ENCODE data around the gene TMED10.

Gene TMED10

GRCh38 chr14:75204116-75204515 is 27.7 kb upstream of the TMED10 start:
- Mint-ChIP-seq H3K27ac (no peak overlapping the region), H3K4me3 (no peak overlapping the region), H3K27me3 (peaks cover 15% of the 10 kb centered on the region), H3K9me3 (no peaks in the 10 kb centered on the region), H3K36me3 (no peaks in the 10 kb centered on the region), H3K4me1 (peaks cover 21% of the 10 kb centered on the region)
- CTCF ChIA-PET, result no interaction called here
- no peak for DNase-seq

GRCh38 chr14:75202657-75203056 is 26.2 kb upstream of the TMED10 start:
- CTCF ChIA-PET, result no interaction called here
- H3K4me1 Mint-ChIP-seq, result peaks cover 21% of the 10 kb centered on the region
- no peak overlapping the region for H3K27ac Mint-ChIP-seq
- H3K9me3 Mint-ChIP-seq, result no peaks in the 10 kb centered on the region
- DNase-seq, result no peak
- peaks cover 21% of the 10 kb centered on the region for H3K27me3 Mint-ChIP-seq
- H3K4me3 Mint-ChIP-seq, result no peak overlapping the region
- H3K36me3 Mint-ChIP-seq, result no peaks in the 10 kb centered on the region

GRCh38 chr14:75201087-75201486 is 24.7 kb upstream of the TMED10 start:
- peaks cover 21% of the 10 kb centered on the region for H3K27me3 Mint-ChIP-seq
- DNase-seq, result no peak
- no peaks in the 10 kb centered on the region for H3K9me3 Mint-ChIP-seq
- no peak overlapping the region for H3K4me3 Mint-ChIP-seq
- H3K36me3 Mint-ChIP-seq, result no peaks in the 10 kb centered on the region
- CTCF ChIA-PET, result no interaction called here
- no peak overlapping the region for H3K27ac Mint-ChIP-seq
- H3K4me1 Mint-ChIP-seq, result peaks cover 14% of the 10 kb centered on the region

GRCh38 chr14:75200451-75200850 is 24.0 kb upstream of the TMED10 start:
- peaks cover 21% of the 10 kb centered on the region for H3K27me3 Mint-ChIP-seq
- H3K36me3 Mint-ChIP-seq, result no peaks in the 10 kb centered on the region
- CTCF ChIA-PET, result no interaction called here
- H3K27ac Mint-ChIP-seq, result no peak overlapping the region
- no peak overlapping the region for H3K4me3 Mint-ChIP-seq
- H3K4me1 Mint-ChIP-seq, result peaks cover 7% of the 10 kb centered on the region
- no peak for DNase-seq
- H3K9me3 Mint-ChIP-seq, result no peaks in the 10 kb centered on the region

GRCh38 chr14:75198291-75198933 is 22.0 kb upstream of the TMED10 start:
- no peak for DNase-seq
- CTCF ChIA-PET, result no interaction called here
- H3K36me3 Mint-ChIP-seq, result no peaks in the 10 kb centered on the region
- no peak overlapping the region for H3K27ac Mint-ChIP-seq
- H3K27me3 Mint-ChIP-seq, result peaks cover 21% of the 10 kb centered on the region
- no peak overlapping the region for H3K4me3 Mint-ChIP-seq
- no peaks in the 10 kb centered on the region for H3K9me3 Mint-ChIP-seq
- no peaks in the 10 kb centered on the region for H3K4me1 Mint-ChIP-seq

- CTCF ChIA-PET, result no interaction called here
- H3K27me3 Mint-ChIP-seq, result peaks cover 18% of the 10 kb centered on the region
- no peak overlapping the region for H3K27ac Mint-ChIP-seq
- H3K4me3 Mint-ChIP-seq, result no peak overlapping the region
- H3K36me3 Mint-ChIP-seq, result no peaks in the 10 kb centered on the region
- H3K9me3 Mint-ChIP-seq, result no peaks in the 10 kb centered on the region
- DNase-seq, result no peak
- H3K4me1 Mint-ChIP-seq, result no peaks in the 10 kb centered on the region
Observed at GRCh38 chr14:75197338-75197737, 20.9 kb upstream of the TMED10 start.

GRCh38 chr14:75196468-75196867 is 20.1 kb upstream of the TMED10 start:
- no peak overlapping the region for H3K4me3 Mint-ChIP-seq
- H3K9me3 Mint-ChIP-seq, result no peaks in the 10 kb centered on the region
- no peak overlapping the region for H3K27ac Mint-ChIP-seq
- H3K4me1 Mint-ChIP-seq, result no peaks in the 10 kb centered on the region
- DNase-seq, result no peak
- H3K36me3 Mint-ChIP-seq, result no peaks in the 10 kb centered on the region
- CTCF ChIA-PET, result no interaction called here
- peaks cover 18% of the 10 kb centered on the region for H3K27me3 Mint-ChIP-seq

GRCh38 chr14:75196064-75196463 is 19.7 kb upstream of the TMED10 start:
- no peak overlapping the region for H3K4me3 Mint-ChIP-seq

GRCh38 chr14:75191100-75191499 is 14.7 kb upstream of the TMED10 start:
- no peak overlapping the region for H3K4me3 Mint-ChIP-seq
- H3K4me1 Mint-ChIP-seq, result no peaks in the 10 kb centered on the region
- H3K9me3 Mint-ChIP-seq, result no peaks in the 10 kb centered on the region
- no peaks in the 10 kb centered on the region for H3K36me3 Mint-ChIP-seq
- peaks cover 24% of the 10 kb centered on the region for H3K27me3 Mint-ChIP-seq
- DNase-seq, result no peak
- CTCF ChIA-PET, result no interaction called here
- H3K27ac Mint-ChIP-seq, result no peak overlapping the region

More at GRCh38 chr14:75196064-75196463, 19.7 kb upstream of the TMED10 start:
- DNase-seq, result no peak
- CTCF ChIA-PET, result no interaction called here
- no peak overlapping the region for H3K27ac Mint-ChIP-seq
- no peaks in the 10 kb centered on the region for H3K36me3 Mint-ChIP-seq
- no peaks in the 10 kb centered on the region for H3K4me1 Mint-ChIP-seq
- H3K9me3 Mint-ChIP-seq, result no peaks in the 10 kb centered on the region
- H3K27me3 Mint-ChIP-seq, result peaks cover 18% of the 10 kb centered on the region

- no peaks in the 10 kb centered on the region for H3K36me3 Mint-ChIP-seq
- no peak overlapping the region for H3K4me3 Mint-ChIP-seq
- CTCF ChIA-PET, result no interaction called here
- peaks cover 33% of the 10 kb centered on the region for H3K27me3 Mint-ChIP-seq
- no peaks in the 10 kb centered on the region for H3K9me3 Mint-ChIP-seq
- DNase-seq, result no peak
- no peaks in the 10 kb centered on the region for H3K4me1 Mint-ChIP-seq
- H3K27ac Mint-ChIP-seq, result no peak overlapping the region
Observed at GRCh38 chr14:75190023-75190422, 13.6 kb upstream of the TMED10 start.

- Mint-ChIP-seq H3K27ac (no peak overlapping the region), H3K4me3 (no peak overlapping the region), H3K4me1 (no peaks in the 10 kb centered on the region), H3K36me3 (no peaks in the 10 kb centered on the region), H3K9me3 (no peaks in the 10 kb centered on the region), H3K27me3 (peaks cover 36% of the 10 kb centered on the region)
- no peak for DNase-seq
- CTCF ChIA-PET, result no interaction called here
Observed at GRCh38 chr14:75188520-75189268, 12.3 kb upstream of the TMED10 start.

GRCh38 chr14:75188086-75188485 is 11.7 kb upstream of the TMED10 start:
- Mint-ChIP-seq H3K4me1 (no peaks in the 10 kb centered on the region), H3K36me3 (no peaks in the 10 kb centered on the region), H3K9me3 (no peaks in the 10 kb centered on the region), H3K4me3 (no peak overlapping the region), H3K27ac (no peak overlapping the region), H3K27me3 (peaks cover 36% of the 10 kb centered on the region)
- CTCF ChIA-PET, result no interaction called here
- DNase-seq, result no peak

- Mint-ChIP-seq H3K36me3 (no peaks in the 10 kb centered on the region), H3K9me3 (no peaks in the 10 kb centered on the region), H3K27ac (no peak overlapping the region), H3K27me3 (peaks cover 41% of the 10 kb centered on the region), H3K4me3 (no peak overlapping the region), H3K4me1 (no peaks in the 10 kb centered on the region)
- no peak for DNase-seq
- CTCF ChIA-PET, result no interaction called here
Observed at GRCh38 chr14:75186953-75187352, 10.5 kb upstream of the TMED10 start.

- Mint-ChIP-seq H3K36me3 (no peaks in the 10 kb centered on the region), H3K27me3 (peaks cover 53% of the 10 kb centered on the region), H3K27ac (no peak overlapping the region), H3K9me3 (no peaks in the 10 kb centered on the region), H3K4me3 (no peak overlapping the region), H3K4me1 (no peaks in the 10 kb centered on the region)
- DNase-seq, result no peak
- CTCF ChIA-PET, result interaction anchor here (0.7 kb wide), 1 partner anchor 68 kb away, joined by 3 read pairs; no protein-coding TSS in a partner anchor
Observed at GRCh38 chr14:75185251-75186040, 9.0 kb upstream of the TMED10 start.

- Mint-ChIP-seq H3K4me3 (no peak overlapping the region), H3K36me3 (no peaks in the 10 kb centered on the region), H3K9me3 (no peaks in the 10 kb centered on the region), H3K27me3 (peaks cover 49% of the 10 kb centered on the region), H3K27ac (no peak overlapping the region), H3K4me1 (no peaks in the 10 kb centered on the region)
- no peak for DNase-seq
- CTCF ChIA-PET, result interaction anchor here (1.3 kb wide), 1 partner anchor 8 kb away, joined by 4 read pairs; the partner anchor contains the start of gene TMED10
Observed at GRCh38 chr14:75184492-75184891, 8.1 kb upstream of the TMED10 start.
